Thyroid gland (tissue), 4 donors: ENCODE results near the gene PRELP. TPM values are rescaled to one million over a fixed set of nuclear protein-coding genes. Genes with fewer than 3 reads are reported as not detected.

Experiments
- DNase-seq, 2 donors: peaks; one replicate each; pipeline ENCODE4 v3.0.0-alpha.2; 2019
- H3K27ac ChIP-seq, 3 donors: fragments of 200-600 bp; sonication (generic); 1 replicate in 2 of 3; 2 replicates in 1 of 3; pipeline ENCODE4 v1.5.1; 2016 to 2019; ENCODE audit warnings: mild to moderate bottlenecking in 1 of 3, moderate library complexity in 1 of 3
- H3K27me3 ChIP-seq: fragments of 200-600 bp; sonication (generic); one replicate; pipeline ENCODE4 v1.5.1; 2019
- H3K36me3 ChIP-seq, 2 donors: fragments of 200-600 bp; sonication (generic); one replicate each; pipeline ENCODE4 v1.5.1; 2016 to 2019
- H3K4me1 ChIP-seq, 2 donors: fragments of 200-600 bp; sonication (generic); one replicate each; pipeline ENCODE4 v1.5.1; 2017 to 2019
- H3K4me3 ChIP-seq, 3 donors: fragments of 200-600 bp; sonication (generic); replicated peaks in 1 of 3; 1 replicate in 2 of 3; 2 replicates in 1 of 3; pipeline ENCODE4 v1.5.1; 2016; ENCODE audit warnings: mild to moderate bottlenecking in 1 of 3
- H3K9me3 ChIP-seq: fragments of 200-600 bp; sonication (generic); one replicate; pipeline ENCODE4 v1.5.1; 2017
- CTCF ChIP-seq, 6 experiments: fragments of 200-600 bp in 3 of 6; fragments of 450-650 bp in 3 of 6; sonication (generic) in 3 of 6; IDR thresholded peaks; one replicate each; pipeline ENCODE4 v1.5.1; 2016 to 2019; ENCODE audit warnings: antibody characterized with exemption in 6 of 6, mild to moderate bottlenecking in 2 of 6, inconsistent platforms in 1 of 6, moderate library complexity in 1 of 6
- POLR2A ChIP-seq, 2 donors: fragments of 450-650 bp; IDR thresholded peaks; one replicate each; pipeline ENCODE4 v1.6.1; 2017; ENCODE audit warnings: antibody characterized with exemption in 2 of 2, mild to moderate bottlenecking in 2 of 2, moderate library complexity in 1 of 2
- WGBS, 2 donors: methylation state at CpG; one replicate each; pipeline ENCODE4 v1.1.5; 2017; 5-methylcytosine and 5-hydroxymethylcytosine counted together
- intact Hi-C: fragments of 100-400 bp; cut with DNase I; formaldehyde crosslinking; loops from one replicate; pipeline ENCODE4 v1.15.1; 2023
- total RNA-seq, 4 donors: library from RNA; depleted of rRNA; stranded (reverse); fragments of >200 nt; gene quantifications; one replicate each; pipeline ENCODE4 v1.2.3, GENCODE V29; 2016

Gene PRELP
- total RNA-seq, 4 donors from 2014 or later = 17.5 to 86.1 (median 35.4) TPM

- Histone ChIP-seq H3K4me1 (peaks cover 0 to 10% of the 10 kb centered on the region in 2 donors), H3K27me3 (no peaks in the 10 kb centered on the region), H3K9me3 (no peaks in the 10 kb centered on the region), H3K27ac (no peak overlapping the region), H3K36me3 (no peaks in the 10 kb centered on the region), H3K4me3 (no peak overlapping the region)
- WGBS, 2 donors = 92 to 96% methylated on average over 5 of the region's 5 CpGs
- intact Hi-C loops = no loop called here
- DNase-seq = no peak
- TF ChIP-seq POLR2A (IDR thresholded peaks at IDR 0.05) (no peak), CTCF (IDR thresholded peaks at IDR 0.05) (no peak)
Observed at GRCh38 chr1:203458078-203458477, 17.5 kb upstream of the PRELP start.

DNA sequence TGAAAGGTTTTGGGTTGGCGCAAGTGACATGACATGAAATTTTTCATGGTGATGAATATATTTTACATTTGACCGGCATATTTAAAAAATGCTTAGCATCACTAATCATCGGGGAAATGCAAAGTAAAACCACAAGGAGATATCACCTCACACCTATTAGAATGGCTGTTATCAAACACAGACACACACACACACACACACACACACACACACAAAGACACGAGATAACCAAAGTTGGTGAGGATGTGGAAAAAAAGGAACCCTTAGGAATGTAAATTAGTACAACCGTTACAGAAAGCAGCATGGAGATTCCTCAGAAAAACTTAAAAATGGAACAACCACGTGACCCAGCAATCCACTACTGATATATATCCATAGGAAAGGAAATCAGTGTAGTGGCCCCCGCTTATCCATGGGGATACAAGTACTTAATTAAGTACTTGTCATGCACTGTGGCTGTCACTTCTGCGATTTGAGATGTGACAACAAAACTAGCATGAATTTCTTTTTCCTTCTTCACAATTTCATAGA, 15.9 kb upstream of the PRELP start:
- Histone ChIP-seq H3K9me3 (no peaks in the 10 kb centered on the region), H3K4me3 (no peak overlapping the region), H3K27me3 (no peaks in the 10 kb centered on the region), H3K4me1 (peaks cover 1 to 18% of the 10 kb centered on the region in 2 donors), H3K36me3 (no peaks in the 10 kb centered on the region), H3K27ac (no peak overlapping the region)
- 81 to 88% methylated on average over 8 of the region's 8 CpGs for WGBS, 2 donors
- intact Hi-C loops = no loop called here
- TF ChIP-seq POLR2A (IDR thresholded peaks at IDR 0.05) (no peak), CTCF (IDR thresholded peaks at IDR 0.05) (no peak)
- no peak for DNase-seq

DNA sequence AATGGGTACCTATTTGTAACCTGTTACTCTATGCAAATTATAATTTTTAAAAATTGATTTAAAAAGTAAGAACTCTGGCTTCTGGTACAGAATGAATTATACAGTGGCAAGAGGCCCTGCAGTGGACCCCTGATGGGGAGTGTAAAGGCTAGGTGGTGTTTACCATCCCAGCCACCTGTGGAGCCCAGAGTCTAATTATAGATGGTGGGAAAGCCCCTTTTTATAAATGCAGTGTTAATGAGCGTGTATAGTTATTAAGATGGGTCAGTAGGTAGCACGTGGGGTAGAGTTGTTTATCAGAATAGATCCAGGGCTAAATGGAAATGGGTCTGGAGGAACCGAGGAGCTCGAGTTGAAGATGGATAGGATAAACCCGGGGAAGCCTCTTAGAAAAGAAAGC, 13.9 kb upstream of the PRELP start:
- intact Hi-C loops = no loop called here
- no peak for TF ChIP-seq POLR2A (IDR thresholded peaks at IDR 0.05)
- no peak for TF ChIP-seq CTCF (IDR thresholded peaks at IDR 0.05)
- 59 to 67% methylated on average over 5 of the region's 5 CpGs for WGBS, 2 donors

DNA sequence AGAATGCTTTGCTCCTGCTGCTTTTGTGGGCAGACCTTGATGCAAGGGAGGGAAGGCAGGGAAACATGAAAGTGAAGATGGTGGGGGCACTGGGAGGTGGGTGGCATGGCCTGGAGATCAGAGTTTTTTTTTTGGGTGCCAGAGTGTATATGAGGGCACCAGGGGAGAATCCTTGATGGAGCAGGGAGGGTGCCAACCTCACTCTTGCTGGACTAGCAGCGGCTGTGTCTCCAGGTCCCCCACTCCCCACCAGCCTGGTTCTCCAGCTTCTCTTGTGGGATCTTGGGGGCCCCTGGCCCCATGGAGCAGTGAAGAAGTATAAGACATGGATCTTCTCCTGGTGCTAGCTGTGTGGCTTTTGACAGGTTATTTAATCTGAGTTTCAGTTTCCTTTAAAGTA, 13.5 kb upstream of the PRELP start:
- intact Hi-C loops = no loop called here
- H3K4me1 ChIP-seq = peaks cover 21 to 42% of the 10 kb centered on the region in 2 donors

More for the DNA sequence above, 13.9 kb upstream of the PRELP start:
- no peak for DNase-seq
- Histone ChIP-seq H3K4me3 (no peak overlapping the region), H3K9me3 (no peaks in the 10 kb centered on the region), H3K27ac (no peak overlapping the region), H3K27me3 (no peaks in the 10 kb centered on the region), H3K4me1 (peaks cover 17 to 37% of the 10 kb centered on the region in 2 donors), H3K36me3 (no peaks in the 10 kb centered on the region)

More for the DNA sequence above, 13.5 kb upstream of the PRELP start:
- 83 to 100% methylated on average over 1 of the region's 1 CpG for WGBS, 2 donors
- Histone ChIP-seq H3K36me3 (no peaks in the 10 kb centered on the region), H3K9me3 (no peaks in the 10 kb centered on the region), H3K27me3 (no peaks in the 10 kb centered on the region), H3K4me3 (no peak overlapping the region), H3K27ac (no peak overlapping the region)
- DNase-seq = no peak
- TF ChIP-seq POLR2A (IDR thresholded peaks at IDR 0.05) (no peak), CTCF (IDR thresholded peaks at IDR 0.05) (no peak)
